ENCODE data around the gene CFB. TPM values are rescaled to one million over a fixed set of nuclear protein-coding genes. Genes with fewer than 3 reads are reported as not detected.

CFB gene
- total and polyA plus RNA-seq, 9 of the 15 experiments (the other 6 are each of a cell fraction or from before 2014, with no cell fraction given): 0.08 to 0.91 (median 0.22) TPM; not detected in 4

GRCh38 chr6:31968791-31969711 is 23.2 kb downstream of the CFB start (continued):
- TF ChIP-seq FOXP1 (CRISPR knock-in tag; IDR thresholded peaks at IDR 0.05) (no peak), ZNF121 (CRISPR knock-in tag; conservative IDR thresholded peaks at IDR 0.05) (no peak), STAT6 (CRISPR knock-in tag; IDR thresholded peaks at IDR 0.05) (0 out of 2 replicates have a peak, but pooled peaks have one; percentile 12), BCOR (IDR thresholded peaks at IDR 0.05) (no peak), ZNF354B (CRISPR knock-in tag; IDR thresholded peaks at IDR 0.05) (no peak), ZNF311 (CRISPR knock-in tag; IDR thresholded peaks at IDR 0.05) (no peak), ZBTB9 (CRISPR knock-in tag; IDR thresholded peaks at IDR 0.05) (0 out of 2 replicates have a peak, but pooled peaks have one; percentile 45), ZBED1 (IDR thresholded peaks at IDR 0.05) (no peak), C11orf30 (IDR thresholded peaks at IDR 0.05; ENCODE audit: low read depth) (no peak), USF2 (CRISPR knock-in tag; IDR thresholded peaks at IDR 0.05) (no peak), CBFB (CRISPR knock-in tag; IDR thresholded peaks at IDR 0.05) (no peak), ZBTB8A (IDR thresholded peaks at IDR 0.05; ENCODE audit: partially characterized antibody) (no peak), CBFA2T2 (conservative IDR thresholded peaks at IDR 0.05) (no peak), ZBTB49 (CRISPR knock-in tag; IDR thresholded peaks at IDR 0.05; ENCODE audit: borderline replicate concordance) (no peak), RNF2 (IDR thresholded peaks at IDR 0.05) (no peak), EWSR1 (IDR thresholded peaks at IDR 0.05; ENCODE audit: borderline replicate concordance, low read depth, partially characterized antibody) (no peak), HNRNPL (IDR thresholded peaks at IDR 0.05; ENCODE audit: low read depth, low read length) (no peak), ZNF511 (CRISPR knock-in tag; IDR thresholded peaks at IDR 0.05) (peak; percentile 41; the same call in 1 of the 2 replicates), NR2C2 (CRISPR knock-in tag; IDR thresholded peaks at IDR 0.05) (peak; percentile 30; the same call in 1 of the 2 replicates), NR2C2 (tag; IDR thresholded peaks at IDR 0.05) (no peak)
